OCI-LY3 (cell line): ENCODE results near the gene PGAP2.

ENCODE experiments used
- H2AFZ ChIP-seq: fragments of 200-600, 300-600 bp; shearing (Covaris generic); 2 replicates; pipeline ENCODE4 v1.6.0; 2014; ENCODE audit warnings: antibody characterized with exemption, low read depth, low read length
- H3K27ac ChIP-seq: fragments of 200-600, 300-600 bp; sonication (generic); 2 replicates; pipeline ENCODE4 v1.5.1; 2014; ENCODE audit warnings: mild to moderate bottlenecking, low read length, moderate library complexity, mixed read lengths
- H3K27me3 ChIP-seq: fragments of 200-600, 300-600 bp; sonication (generic); 2 replicates; pipeline ENCODE4 v1.6.1; 2014; ENCODE audit warnings: low read depth, low read length, mixed read lengths
- H3K36me3 ChIP-seq: fragments of 200-600, 300-600 bp; sonication (generic); replicated peaks from 2 replicates; pipeline ENCODE3; 2014; ENCODE audit warnings: low read depth, low read length, mixed read lengths
- H3K4me1 ChIP-seq: fragments of 300-600, 200-600 bp; sonication (generic); 2 replicates; pipeline ENCODE4 v1.6.1; 2014; ENCODE audit warnings: low read length, mixed read lengths
- H3K4me2 ChIP-seq: fragments of 200-600, 300-600 bp; sonication (generic); 2 replicates; pipeline ENCODE4 v1.6.1; 2014; ENCODE audit warnings: low read length, mixed read lengths
- H3K4me3 ChIP-seq: fragments of 300-600, 200-600 bp; sonication (generic); 2 replicates; pipeline ENCODE4 v1.5.1; 2014; ENCODE audit warnings: antibody characterized with exemption, mild to moderate bottlenecking, low read length, moderate library complexity
- H3K79me2 ChIP-seq: fragments of 300-600, 200-600 bp; shearing (Covaris generic); 2 replicates; pipeline ENCODE4 v1.6.1; 2014; ENCODE audit warnings: mild to moderate bottlenecking, low read length, mixed read lengths
- H3K9ac ChIP-seq: fragments of 300-600, 200-600 bp; shearing (Covaris generic); 2 replicates; pipeline ENCODE4 v1.6.0; 2014; ENCODE audit warnings: mild to moderate bottlenecking, low read length, moderate library complexity
- H3K9me3 ChIP-seq: fragments of 200-600, 300-600 bp; shearing (Covaris generic); 2 replicates; pipeline ENCODE4 v1.6.1; 2014; ENCODE audit warnings: low read length, mixed read lengths; ENCODE audit not compliant: insufficient read depth
- H4K20me1 ChIP-seq: fragments of 200-600, 300-600 bp; sonication (generic); 2 replicates; pipeline ENCODE4 v1.6.1; 2016; ENCODE audit warnings: low read length, mixed read lengths; ENCODE audit not compliant: insufficient read depth
- EZH2phosphoT487 ChIP-seq: fragments of 200-600 bp; shearing (Covaris generic); IDR thresholded peaks from 2 replicates; pipeline ENCODE4 v1.6.1; 2018; ENCODE audit warnings: antibody characterized with exemption, mixed run types, low read depth
- TF ChIP-seq, protein P1 (sequence below): fragments of 200-600, 300-600 bp; sonication (generic); IDR thresholded peaks from 2 replicates; pipeline ENCODE4 v1.5.1; 2014; ENCODE audit warnings: antibody characterized with exemption, low read length, low read depth

Gene PGAP2

DNA sequence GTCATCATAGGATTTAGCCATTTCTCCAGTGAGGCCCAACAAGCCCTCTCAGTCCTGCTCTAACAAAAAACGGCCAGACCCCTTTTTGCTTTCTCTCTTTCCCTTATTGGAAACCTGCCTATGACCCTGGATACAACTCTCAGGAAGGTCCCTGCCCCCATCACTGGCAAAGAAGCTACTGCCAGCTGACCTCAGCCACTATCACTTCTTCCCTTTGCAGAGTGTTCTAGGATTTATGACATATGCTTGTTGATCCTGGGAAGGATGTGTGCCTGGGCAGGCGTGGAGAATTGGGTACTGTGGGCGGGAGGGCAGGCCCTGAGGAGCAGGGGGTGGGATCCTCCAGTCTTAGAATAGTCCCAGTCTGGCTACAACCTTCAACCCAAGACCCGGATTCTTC, 7.5 kb downstream of the PGAP2 start:
- no peaks in the 10 kb centered on the region for H3K4me1 ChIP-seq
- no peaks in the 10 kb centered on the region for H3K27me3 ChIP-seq
- H3K27ac ChIP-seq = no peak overlapping the region

GRCh38 chr11:3816673-3817072, 8.3 kb downstream of the PGAP2 start:
- peaks cover 9% of the 10 kb centered on the region; the same call in 1 of the 2 replicates for H4K20me1 ChIP-seq
- no peak overlapping the region for H2AFZ ChIP-seq
- no peak for TF ChIP-seq EZH2phosphoT487
- TF ChIP-seq, protein P1, sequence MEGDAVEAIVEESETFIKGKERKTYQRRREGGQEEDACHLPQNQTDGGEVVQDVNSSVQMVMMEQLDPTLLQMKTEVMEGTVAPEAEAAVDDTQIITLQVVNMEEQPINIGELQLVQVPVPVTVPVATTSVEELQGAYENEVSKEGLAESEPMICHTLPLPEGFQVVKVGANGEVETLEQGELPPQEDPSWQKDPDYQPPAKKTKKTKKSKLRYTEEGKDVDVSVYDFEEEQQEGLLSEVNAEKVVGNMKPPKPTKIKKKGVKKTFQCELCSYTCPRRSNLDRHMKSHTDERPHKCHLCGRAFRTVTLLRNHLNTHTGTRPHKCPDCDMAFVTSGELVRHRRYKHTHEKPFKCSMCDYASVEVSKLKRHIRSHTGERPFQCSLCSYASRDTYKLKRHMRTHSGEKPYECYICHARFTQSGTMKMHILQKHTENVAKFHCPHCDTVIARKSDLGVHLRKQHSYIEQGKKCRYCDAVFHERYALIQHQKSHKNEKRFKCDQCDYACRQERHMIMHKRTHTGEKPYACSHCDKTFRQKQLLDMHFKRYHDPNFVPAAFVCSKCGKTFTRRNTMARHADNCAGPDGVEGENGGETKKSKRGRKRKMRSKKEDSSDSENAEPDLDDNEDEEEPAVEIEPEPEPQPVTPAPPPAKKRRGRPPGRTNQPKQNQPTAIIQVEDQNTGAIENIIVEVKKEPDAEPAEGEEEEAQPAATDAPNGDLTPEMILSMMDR = no peak
- H3K36me3 ChIP-seq = peaks cover 5% of the 10 kb centered on the region
- H3K4me2 ChIP-seq = no peak overlapping the region
- H3K9ac ChIP-seq = no peak overlapping the region
- H3K4me1 ChIP-seq = no peaks in the 10 kb centered on the region
- H3K27me3 ChIP-seq = no peaks in the 10 kb centered on the region
- H3K9me3 ChIP-seq = no peaks in the 10 kb centered on the region
- H3K79me2 ChIP-seq = peaks cover 15% of the 10 kb centered on the region
- no peak overlapping the region for H3K4me3 ChIP-seq
- no peak overlapping the region for H3K27ac ChIP-seq

More for the DNA sequence above, 7.5 kb downstream of the PGAP2 start:
- H3K4me2 ChIP-seq = no peak overlapping the region
- peaks cover 9% of the 10 kb centered on the region; the same call in 1 of the 2 replicates for H4K20me1 ChIP-seq
- no peak overlapping the region for H3K4me3 ChIP-seq
- H3K9ac ChIP-seq = no peak overlapping the region
- TF ChIP-seq EZH2phosphoT487 = no peak
- TF ChIP-seq, protein P1 = no peak
- H2AFZ ChIP-seq = no peak overlapping the region
- no peaks in the 10 kb centered on the region for H3K9me3 ChIP-seq
- H3K79me2 ChIP-seq = peaks cover 7% of the 10 kb centered on the region
- peaks cover 1% of the 10 kb centered on the region for H3K36me3 ChIP-seq

DNA sequence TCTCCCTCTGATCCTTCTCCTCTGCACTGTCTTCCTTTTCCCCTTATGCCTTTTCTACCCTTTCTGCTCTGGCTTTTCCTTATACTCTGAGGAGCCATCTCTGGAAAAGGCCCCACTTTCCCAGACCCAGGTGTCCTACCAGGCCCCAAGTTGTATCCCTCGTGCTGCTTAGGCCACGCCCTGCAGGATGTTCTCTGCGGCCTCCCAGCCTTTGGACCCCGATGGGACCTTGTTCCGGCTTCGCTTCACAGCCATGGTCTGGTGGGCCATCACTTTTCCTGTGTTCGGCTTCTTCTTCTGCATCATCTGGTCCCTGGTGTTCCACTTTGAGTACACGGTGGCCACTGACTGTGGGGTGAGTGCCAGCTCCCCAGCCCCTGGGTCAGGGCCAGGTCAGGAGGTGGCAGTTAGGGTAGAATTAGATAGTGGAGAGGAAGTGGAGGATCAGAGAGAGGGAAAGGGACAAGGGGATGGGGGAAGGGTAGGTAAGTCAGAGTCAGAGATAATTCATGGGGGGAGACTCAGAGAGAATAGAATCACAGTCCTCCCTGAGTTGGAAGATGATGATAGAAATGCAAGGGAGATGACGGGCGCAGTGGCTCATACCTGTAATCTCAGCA, 8.9 kb downstream of the PGAP2 start:
- Histone ChIP-seq H3K79me2 (peaks cover 15% of the 10 kb centered on the region), H3K9ac (no peak overlapping the region), H3K9me3 (no peaks in the 10 kb centered on the region), H3K4me1 (no peaks in the 10 kb centered on the region), H4K20me1 (peaks cover 9% of the 10 kb centered on the region; the same call in 1 of the 2 replicates), H3K27me3 (no peaks in the 10 kb centered on the region), H3K27ac (no peak overlapping the region), H2AFZ (no peak overlapping the region), H3K36me3 (peaks cover 5% of the 10 kb centered on the region), H3K4me2 (no peak overlapping the region), H3K4me3 (no peak overlapping the region)
- TF ChIP-seq EZH2phosphoT487 = no peak

GRCh38 chr11:3820971-3821370, 12.6 kb downstream of the PGAP2 start:
- H3K79me2 ChIP-seq = peaks cover 15% of the 10 kb centered on the region
- no peaks in the 10 kb centered on the region for H3K4me1 ChIP-seq
- H2AFZ ChIP-seq = no peak overlapping the region
- H3K4me3 ChIP-seq = no peak overlapping the region
- H3K4me2 ChIP-seq = no peak overlapping the region
- TF ChIP-seq, protein P1 = no peak
- no peak for TF ChIP-seq EZH2phosphoT487
- H3K9me3 ChIP-seq = no peaks in the 10 kb centered on the region
- H3K36me3 ChIP-seq = peaks cover 9% of the 10 kb centered on the region
- H3K27ac ChIP-seq = no peak overlapping the region
- H3K9ac ChIP-seq = no peak overlapping the region
- H3K27me3 ChIP-seq = no peaks in the 10 kb centered on the region
- H4K20me1 ChIP-seq = peaks cover 9% of the 10 kb centered on the region; the same call in 1 of the 2 replicates
